Hepatocyte (in vitro differentiated cells): ENCODE data around the gene MACROD2. TPM values are rescaled to one million over a fixed set of nuclear protein-coding genes. Genes with fewer than 3 reads are reported as not detected.

Source experiments
- DNase-seq: peaks from one replicate; pipeline ENCODE4 v3.0.0-alpha.2; 2016; ENCODE audit warnings: low spot score
- H2AFZ ChIP-seq: fragments of 200-600 bp; sonication (generic); 2 replicates; pipeline ENCODE4 v1.6.0; 2016; ENCODE audit warnings: antibody characterized with exemption, mild to moderate bottlenecking
- H3K27ac ChIP-seq: fragments of 200-600 bp; sonication (generic); 2 replicates; pipeline ENCODE4 v1.5.1; 2016; ENCODE audit warnings: mild to moderate bottlenecking
- H3K27me3 ChIP-seq: fragments of 200-600 bp; sonication (generic); 2 replicates; pipeline ENCODE4 v1.6.1; 2016
- H3K36me3 ChIP-seq: fragments of 200-600 bp; sonication (generic); replicated peaks from 2 replicates; pipeline ENCODE4 v1.5.1; 2016; ENCODE audit warnings: low read depth; ENCODE audit not compliant: insufficient read depth
- H3K4me1 ChIP-seq: fragments of 200-600 bp; sonication (generic); 2 replicates; pipeline ENCODE4 v1.5.1; 2016; ENCODE audit warnings: mild to moderate bottlenecking, moderate library complexity; ENCODE audit not compliant: insufficient read depth
- H3K4me2 ChIP-seq: fragments of 200-600 bp; sonication (generic); 2 replicates; pipeline ENCODE4 v1.6.0; 2016
- H3K4me3 ChIP-seq: fragments of 200-600 bp; sonication (generic); 2 replicates; pipeline ENCODE4 v1.5.1; 2016; ENCODE audit warnings: mild to moderate bottlenecking
- H3K79me2 ChIP-seq: fragments of 200-600 bp; sonication (generic); 2 replicates; pipeline ENCODE4 v1.6.0; 2017; ENCODE audit warnings: mild to moderate bottlenecking
- H3K9me2 ChIP-seq: fragments of 200-600 bp; sonication (generic); replicated peaks from 2 replicates; pipeline ENCODE4 v1.6.0; 2017; ENCODE audit warnings: mild to moderate bottlenecking; ENCODE audit not compliant: insufficient read depth
- H3K9me3 ChIP-seq: fragments of 200-600 bp; sonication (generic); 2 replicates; pipeline ENCODE4 v1.5.1; 2016; ENCODE audit warnings: low read depth, mild to moderate bottlenecking
- H4K20me1 ChIP-seq: fragments of 200-600 bp; sonication (generic); 2 replicates; pipeline ENCODE4 v1.6.0; 2016; ENCODE audit warnings: mild to moderate bottlenecking; ENCODE audit not compliant: insufficient read depth, poor library complexity, severe bottlenecking
- CTCF ChIP-seq: fragments of 200-600 bp; sonication (generic); IDR thresholded peaks from 2 replicates; pipeline ENCODE4 v1.5.1; 2016; ENCODE audit warnings: antibody characterized with exemption, mild to moderate bottlenecking; ENCODE audit not compliant: poor library complexity
- EZH2 ChIP-seq: fragments of 200-600 bp; sonication (generic); IDR thresholded peaks from 2 replicates; pipeline ENCODE4 v1.6.1; 2016; ENCODE audit warnings: antibody characterized with exemption, mild to moderate bottlenecking, borderline replicate concordance
- EZH2phosphoT487 ChIP-seq: fragments of 200-600 bp; sonication (generic); IDR thresholded peaks from one replicate; pipeline ENCODE4 v1.6.1; 2018; ENCODE audit warnings: antibody characterized with exemption, mild to moderate bottlenecking, low read depth, moderate library complexity; ENCODE audit not compliant: unreplicated experiment, severe bottlenecking
- WGBS: methylation state at CpG from one replicate; pipeline ENCODE4 v1.1.6; 2016; ENCODE audit warnings: low lambda C conversion rate; ENCODE audit errors: missing lambda C conversion rate; 5-methylcytosine and 5-hydroxymethylcytosine counted together
- polyA plus RNA-seq: library from polyadenylated mRNA; unstranded; fragments of >200 nt; fragmentation: Nextera tagmentation; extraction: Ambion mirVana; gene quantifications from 2 replicates; pipeline ENCODE4 v1.2.1, GENCODE V29; 2016
- total RNA-seq: library from RNA; depleted of rRNA; stranded (reverse); fragments of >200 nt; gene quantifications from 2 replicates; pipeline ENCODE4 v1.2.3, GENCODE V29; 2014

The MACROD2 gene
- total and polyA plus RNA-seq, 2 experiments from 2014 or later = 2.4 to 3.1 TPM

- TF ChIP-seq EZH2phosphoT487 (no peak), EZH2 (no peak), CTCF (no peak)
- H3K79me2 ChIP-seq = no peaks in the 10 kb centered on the region
- 67% methylated on average over 5 of the region's 5 CpGs for WGBS
Measured at GRCh38 chr20:15916623-15917022, 1921.3 kb downstream of the MACROD2 start.

DNA sequence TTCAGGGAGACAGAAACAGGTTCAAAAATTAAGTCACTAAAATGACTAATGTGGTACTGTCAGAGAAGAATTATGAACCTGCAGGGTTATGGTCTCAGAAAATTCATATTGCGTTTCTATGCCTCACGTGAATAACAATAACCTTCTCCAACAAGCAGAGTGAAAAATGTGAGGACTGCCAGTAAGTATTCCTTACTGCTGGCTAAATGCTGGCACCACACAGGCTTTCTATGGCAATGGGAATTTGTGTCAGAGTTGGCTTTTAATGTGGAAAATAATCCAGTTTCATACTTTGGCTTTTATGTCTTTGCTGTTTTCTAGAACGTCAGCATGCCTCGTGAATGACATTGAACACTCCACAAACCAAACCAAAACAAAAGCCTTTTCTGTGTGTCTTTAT is 1922.0 kb downstream of the MACROD2 start:
- no peak for TF ChIP-seq EZH2
- TF ChIP-seq CTCF = no peak
- no peak for TF ChIP-seq EZH2phosphoT487
- no peak overlapping the region for H3K4me3 ChIP-seq
- H3K27ac ChIP-seq = no peak overlapping the region
- no peaks in the 10 kb centered on the region for H4K20me1 ChIP-seq
- no peak overlapping the region for H3K4me2 ChIP-seq
- H3K79me2 ChIP-seq = no peaks in the 10 kb centered on the region
- no peak for DNase-seq
- no peak overlapping the region for H2AFZ ChIP-seq
- no peaks in the 10 kb centered on the region for H3K27me3 ChIP-seq
- peaks cover 6% of the 10 kb centered on the region for H3K4me1 ChIP-seq
- no peaks in the 10 kb centered on the region for H3K9me2 ChIP-seq
- no peaks in the 10 kb centered on the region for H3K9me3 ChIP-seq
- WGBS = 66% methylated on average over 4 of the region's 4 CpGs
- H3K36me3 ChIP-seq = no peaks in the 10 kb centered on the region

More at GRCh38 chr20:15916623-15917022, 1921.3 kb downstream of the MACROD2 start:
- Histone ChIP-seq H3K9me3 (no peaks in the 10 kb centered on the region), H4K20me1 (no peaks in the 10 kb centered on the region), H3K27ac (no peak overlapping the region), H3K4me3 (no peak overlapping the region), H2AFZ (no peak overlapping the region), H3K27me3 (no peaks in the 10 kb centered on the region), H3K9me2 (no peaks in the 10 kb centered on the region), H3K4me1 (peaks cover 8% of the 10 kb centered on the region), H3K36me3 (no peaks in the 10 kb centered on the region), H3K4me2 (no peak overlapping the region)
- no peak for DNase-seq

- WGBS = 81% methylated on average over 3 of the region's 3 CpGs
- DNase-seq = no peak
- H2AFZ ChIP-seq = no peak overlapping the region
Measured at GRCh38 chr20:15918631-15919030, 1923.3 kb downstream of the MACROD2 start.

More at GRCh38 chr20:15918631-15919030, 1923.3 kb downstream of the MACROD2 start:
- H3K9me3 ChIP-seq = no peaks in the 10 kb centered on the region
- H3K4me3 ChIP-seq = no peak overlapping the region
- H3K9me2 ChIP-seq = no peaks in the 10 kb centered on the region
- H3K4me1 ChIP-seq = peaks cover 6% of the 10 kb centered on the region
- H3K27ac ChIP-seq = no peak overlapping the region
- H3K4me2 ChIP-seq = no peak overlapping the region
- TF ChIP-seq CTCF (no peak), EZH2 (no peak), EZH2phosphoT487 (no peak)
- no peaks in the 10 kb centered on the region for H3K79me2 ChIP-seq
- H4K20me1 ChIP-seq = no peaks in the 10 kb centered on the region
- no peaks in the 10 kb centered on the region for H3K27me3 ChIP-seq
- H3K36me3 ChIP-seq = no peaks in the 10 kb centered on the region
